ENCODE measurements around the gene TUBB2B.
"Not testable (repeated sequence)": the region's sequence is repeated elsewhere in the genome, so short reads cannot be mapped to it uniquely, and the experiment has no call there.

Gene TUBB2B

GRCh38 chr6:3247255-3248146, 20.0 kb upstream of the TUBB2B start:
- 25% methylated on average over 32 of the region's 36 CpGs for WGBS
- Histone ChIP-seq H3K14ac (ENCODE audit: low read length in 2 of 2) (no peak overlapping the region), H2AK5ac (ENCODE audit: low read length, severe bottlenecking) (no peak overlapping the region), H2AFZ (ENCODE audit: low read depth, low read length) (peak overlapping the region; percentile 21), H2BK120ac (ENCODE audit: low read depth, low read length) (no peak overlapping the region), H3K18ac (ENCODE audit: low read depth in 1 of 2, low read length in 2 of 2) (peak overlapping the region; percentile 58 to 60), H2BK15ac (ENCODE audit: low read depth, poor library complexity, severe bottlenecking) (no peak overlapping the region), H3K4ac (ENCODE audit: low read depth in 1 of 2, low read length in 2 of 2) (peak overlapping the region; percentile 42 to 62), H4K91ac (ENCODE audit: low read length) (peak overlapping the region; percentile 74), H3K9ac (ENCODE audit: low read length) (peak overlapping the region; percentile 72), H2BK5ac (ENCODE audit: low read depth, low read length, poor library complexity, severe bottlenecking) (no peak overlapping the region), H3K4me1 (ENCODE audit: control insufficient read depth, insufficient read depth, low read depth, low read length) (peaks cover 24% of the 10 kb centered on the region), H3K27ac (ENCODE audit: low read length, poor library complexity, severe bottlenecking) (peak overlapping the region; percentile 91), H3K4me3 (ENCODE audit: insufficient read depth in 1 of 2, low read depth in 1 of 2, low read length in 2 of 2) (peak overlapping the region in 1 of 2 experiments; percentile 75), H3K9me3 (ENCODE audit: control insufficient read depth, low read length) (no peaks in the 10 kb centered on the region), H4K8ac (ENCODE audit: low read length) (peak overlapping the region; percentile 79), H3K4me2 (ENCODE audit: low read length, poor library complexity, severe bottlenecking) (peak overlapping the region; percentile 11), H2BK12ac (ENCODE audit: low read length in 2 of 2) (peak overlapping the region in 1 of 2 experiments; percentile 51), H3K27me3 (ENCODE audit: control insufficient read depth in 1 of 2, insufficient read depth in 1 of 2, low read length in 2 of 2) (peaks cover 0 to 41% of the 10 kb centered on the region in 2 experiments), H3K36me3 (ENCODE audit: control insufficient read depth in 1 of 2, insufficient read depth in 2 of 2, low read depth in 1 of 2, low read length in 2 of 2) (no peaks in the 10 kb centered on the region), H3K79me1 (replicated peaks; ENCODE audit: low read length, poor library complexity, severe bottlenecking) (no peaks in the 10 kb centered on the region), H3K23ac (ENCODE audit: low read length in 2 of 2) (no peak overlapping the region)
- peak; percentile 87 for DNase-seq

GRCh38 chr6:3245216-3245615, 17.8 kb upstream of the TUBB2B start:
- Histone ChIP-seq H3K27ac (ENCODE audit: low read length, poor library complexity, severe bottlenecking) (no peak overlapping the region), H3K14ac (ENCODE audit: low read length in 2 of 2) (no peak overlapping the region), H2BK5ac (ENCODE audit: low read depth, low read length, poor library complexity, severe bottlenecking) (no peak overlapping the region), H2BK120ac (ENCODE audit: low read depth, low read length) (no peak overlapping the region), H3K23ac (ENCODE audit: low read length in 2 of 2) (no peak overlapping the region), H3K27me3 (ENCODE audit: control insufficient read depth in 1 of 2, insufficient read depth in 1 of 2, low read length in 2 of 2) (peaks cover 0 to 39% of the 10 kb centered on the region in 2 experiments), H4K8ac (ENCODE audit: low read length) (no peak overlapping the region), H4K91ac (ENCODE audit: low read length) (peak overlapping the region; percentile 23), H2BK12ac (ENCODE audit: low read length in 2 of 2) (no peak overlapping the region), H2BK15ac (ENCODE audit: low read depth, poor library complexity, severe bottlenecking) (peak overlapping the region; percentile 2), H3K9me3 (ENCODE audit: control insufficient read depth, low read length) (no peaks in the 10 kb centered on the region), H2AFZ (ENCODE audit: low read depth, low read length) (no peak overlapping the region), H3K4me1 (ENCODE audit: control insufficient read depth, insufficient read depth, low read depth, low read length) (peaks cover 20% of the 10 kb centered on the region), H3K36me3 (ENCODE audit: control insufficient read depth in 1 of 2, insufficient read depth in 2 of 2, low read depth in 1 of 2, low read length in 2 of 2) (no peaks in the 10 kb centered on the region), H2AK5ac (ENCODE audit: low read length, severe bottlenecking) (peak overlapping the region; percentile 58), H3K18ac (ENCODE audit: low read depth in 1 of 2, low read length in 2 of 2) (no peak overlapping the region), H3K9ac (ENCODE audit: low read length) (no peak overlapping the region), H3K4me2 (ENCODE audit: low read length, poor library complexity, severe bottlenecking) (no peak overlapping the region), H3K79me1 (replicated peaks; ENCODE audit: low read length, poor library complexity, severe bottlenecking) (no peaks in the 10 kb centered on the region), H3K4ac (ENCODE audit: low read depth in 1 of 2, low read length in 2 of 2) (no peak overlapping the region), H3K4me3 (ENCODE audit: insufficient read depth in 1 of 2, low read depth in 1 of 2, low read length in 2 of 2) (no peak overlapping the region)
- WGBS = 99% methylated on average over 5 of the region's 5 CpGs
- no peak for DNase-seq

- WGBS = 96% methylated on average over 4 of the region's 7 CpGs
- not testable (repeated sequence) for H4K8ac ChIP-seq (ENCODE audit: low read length); H2AK5ac ChIP-seq (ENCODE audit: low read length, severe bottlenecking); H3K18ac ChIP-seq (ENCODE audit: low read depth in 1 of 2, low read length in 2 of 2); H3K4me3 ChIP-seq (ENCODE audit: insufficient read depth in 1 of 2, low read depth in 1 of 2, low read length in 2 of 2); H3K4ac ChIP-seq (ENCODE audit: low read depth in 1 of 2, low read length in 2 of 2); H2BK120ac ChIP-seq (ENCODE audit: low read depth, low read length); DNase-seq; H3K27ac ChIP-seq (ENCODE audit: low read length, poor library complexity, severe bottlenecking); H2BK15ac ChIP-seq (ENCODE audit: low read depth, poor library complexity, severe bottlenecking); H3K36me3 ChIP-seq (ENCODE audit: control insufficient read depth in 1 of 2, insufficient read depth in 2 of 2, low read depth in 1 of 2, low read length in 2 of 2); H3K9ac ChIP-seq (ENCODE audit: low read length); H3K23ac ChIP-seq (ENCODE audit: low read length in 2 of 2); H3K9me3 ChIP-seq (ENCODE audit: control insufficient read depth, low read length); H2AFZ ChIP-seq (ENCODE audit: low read depth, low read length); H2BK12ac ChIP-seq (ENCODE audit: low read length in 2 of 2); H3K4me2 ChIP-seq (ENCODE audit: low read length, poor library complexity, severe bottlenecking); H3K14ac ChIP-seq (ENCODE audit: low read length in 2 of 2); H2BK5ac ChIP-seq (ENCODE audit: low read depth, low read length, poor library complexity, severe bottlenecking); H4K91ac ChIP-seq (ENCODE audit: low read length); H3K79me1 ChIP-seq (replicated peaks; ENCODE audit: low read length, poor library complexity, severe bottlenecking)
- Histone ChIP-seq H3K27me3 (ENCODE audit: control insufficient read depth in 1 of 2, insufficient read depth in 1 of 2, low read length in 2 of 2) (peaks cover 0 to 42% of the 10 kb centered on the region in 2 experiments), H3K4me1 (ENCODE audit: control insufficient read depth, insufficient read depth, low read depth, low read length) (peaks cover 20% of the 10 kb centered on the region)
Measured at GRCh38 chr6:3244832-3245161, 17.3 kb upstream of the TUBB2B start.

- Histone ChIP-seq H3K9ac (ENCODE audit: low read length) (no peak overlapping the region), H2BK15ac (ENCODE audit: low read depth, poor library complexity, severe bottlenecking) (no peak overlapping the region), H2AFZ (ENCODE audit: low read depth, low read length) (no peak overlapping the region), H3K79me1 (replicated peaks; ENCODE audit: low read length, poor library complexity, severe bottlenecking) (no peaks in the 10 kb centered on the region), H3K9me3 (ENCODE audit: control insufficient read depth, low read length) (no peaks in the 10 kb centered on the region), H2BK12ac (ENCODE audit: low read length in 2 of 2) (no peak overlapping the region), H3K14ac (ENCODE audit: low read length in 2 of 2) (no peak overlapping the region), H3K4me3 (ENCODE audit: insufficient read depth in 1 of 2, low read depth in 1 of 2, low read length in 2 of 2) (no peak overlapping the region), H3K27me3 (ENCODE audit: control insufficient read depth in 1 of 2, insufficient read depth in 1 of 2, low read length in 2 of 2) (peaks cover 0 to 42% of the 10 kb centered on the region in 2 experiments), H3K23ac (ENCODE audit: low read length in 2 of 2) (no peak overlapping the region), H4K8ac (ENCODE audit: low read length) (no peak overlapping the region), H2BK5ac (ENCODE audit: low read depth, low read length, poor library complexity, severe bottlenecking) (no peak overlapping the region), H2AK5ac (ENCODE audit: low read length, severe bottlenecking) (no peak overlapping the region), H3K18ac (ENCODE audit: low read depth in 1 of 2, low read length in 2 of 2) (no peak overlapping the region), H3K4me1 (ENCODE audit: control insufficient read depth, insufficient read depth, low read depth, low read length) (peaks cover 18% of the 10 kb centered on the region), H3K4ac (ENCODE audit: low read depth in 1 of 2, low read length in 2 of 2) (no peak overlapping the region), H4K91ac (ENCODE audit: low read length) (no peak overlapping the region), H2BK120ac (ENCODE audit: low read depth, low read length) (no peak overlapping the region), H3K4me2 (ENCODE audit: low read length, poor library complexity, severe bottlenecking) (no peak overlapping the region), H3K36me3 (ENCODE audit: control insufficient read depth in 1 of 2, insufficient read depth in 2 of 2, low read depth in 1 of 2, low read length in 2 of 2) (no peaks in the 10 kb centered on the region), H3K27ac (ENCODE audit: low read length, poor library complexity, severe bottlenecking) (no peak overlapping the region)
- 97% methylated on average over 8 of the region's 8 CpGs for WGBS
- no peak for DNase-seq
Measured at GRCh38 chr6:3244003-3244831, 16.8 kb upstream of the TUBB2B start.

All from mesenchymal stem cell (in vitro differentiated cells and primary cell).